ENCODE measurements around the gene COG6. TPM values are rescaled to one million over a fixed set of nuclear protein-coding genes. Genes with fewer than 3 reads are reported as not detected.

Gene COG6
- total RNA-seq, 4 donors from 2014 or later = 15.1 to 24.0 (median 17.0) TPM

GRCh38 chr13:39663508-39663907 is 8.0 kb downstream of the COG6 start:
- WGBS, 2 donors = 96 to 100% methylated on average over 1 of the region's 1 CpG

DNA sequence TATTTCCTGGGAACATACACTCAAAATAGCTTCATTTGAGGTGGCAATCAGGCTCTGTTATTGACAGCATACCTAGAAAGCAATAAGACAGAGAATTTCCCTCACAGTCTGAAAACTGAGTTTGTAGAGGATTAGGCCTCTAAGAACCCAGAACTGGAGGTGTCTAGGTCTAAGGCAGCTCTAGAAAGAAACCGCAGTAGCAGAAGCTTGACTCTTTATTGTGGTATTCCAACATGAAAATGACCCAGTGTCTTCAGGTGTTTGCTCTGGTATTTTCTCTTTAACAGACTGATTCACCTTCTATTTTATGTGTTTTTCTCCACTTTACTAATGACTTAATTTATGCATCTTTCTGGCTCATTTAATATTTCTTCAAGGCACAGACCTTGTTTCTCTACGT is 8.5 kb downstream of the COG6 start:
- Histone ChIP-seq H3K27ac (no peak overlapping the region), H3K4me3 (no peak overlapping the region), H3K4me1 (no peaks in the 10 kb centered on the region), H3K36me3 (peaks cover 0 to 41% (median 0%) of the 10 kb centered on the region in 3 donors), H3K9me3 (no peaks in the 10 kb centered on the region), H3K27me3 (no peaks in the 10 kb centered on the region)
- TF ChIP-seq POLR2A (IDR thresholded peaks at IDR 0.05) = no peak
- TF ChIP-seq, protein P1, sequence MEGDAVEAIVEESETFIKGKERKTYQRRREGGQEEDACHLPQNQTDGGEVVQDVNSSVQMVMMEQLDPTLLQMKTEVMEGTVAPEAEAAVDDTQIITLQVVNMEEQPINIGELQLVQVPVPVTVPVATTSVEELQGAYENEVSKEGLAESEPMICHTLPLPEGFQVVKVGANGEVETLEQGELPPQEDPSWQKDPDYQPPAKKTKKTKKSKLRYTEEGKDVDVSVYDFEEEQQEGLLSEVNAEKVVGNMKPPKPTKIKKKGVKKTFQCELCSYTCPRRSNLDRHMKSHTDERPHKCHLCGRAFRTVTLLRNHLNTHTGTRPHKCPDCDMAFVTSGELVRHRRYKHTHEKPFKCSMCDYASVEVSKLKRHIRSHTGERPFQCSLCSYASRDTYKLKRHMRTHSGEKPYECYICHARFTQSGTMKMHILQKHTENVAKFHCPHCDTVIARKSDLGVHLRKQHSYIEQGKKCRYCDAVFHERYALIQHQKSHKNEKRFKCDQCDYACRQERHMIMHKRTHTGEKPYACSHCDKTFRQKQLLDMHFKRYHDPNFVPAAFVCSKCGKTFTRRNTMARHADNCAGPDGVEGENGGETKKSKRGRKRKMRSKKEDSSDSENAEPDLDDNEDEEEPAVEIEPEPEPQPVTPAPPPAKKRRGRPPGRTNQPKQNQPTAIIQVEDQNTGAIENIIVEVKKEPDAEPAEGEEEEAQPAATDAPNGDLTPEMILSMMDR (IDR thresholded peaks at IDR 0.05) = no peak
- TF ChIP-seq EP300 (IDR thresholded peaks at IDR 0.05) = no peak
- DNase-seq (ENCODE audit: low spot score in 2 of 2) = no peak
- WGBS, 2 donors = 50 to 68% methylated on average over 2 of the region's 2 CpGs

More at GRCh38 chr13:39663508-39663907, 8.0 kb downstream of the COG6 start:
- DNase-seq (ENCODE audit: low spot score in 2 of 2) = no peak
- no peaks in the 10 kb centered on the region for H3K9me3 ChIP-seq
- peaks cover 0 to 41% (median 0%) of the 10 kb centered on the region in 3 donors for H3K36me3 ChIP-seq
- peaks cover 0 to 2% (median 0%) of the 10 kb centered on the region in 4 donors for H3K4me1 ChIP-seq
- H3K27me3 ChIP-seq = no peaks in the 10 kb centered on the region
- TF ChIP-seq POLR2A (IDR thresholded peaks at IDR 0.05) = no peak
- TF ChIP-seq, protein P1 (IDR thresholded peaks at IDR 0.05) = no peak
- no peak for TF ChIP-seq EP300 (IDR thresholded peaks at IDR 0.05)
- H3K27ac ChIP-seq = no peak overlapping the region
- no peak overlapping the region for H3K4me3 ChIP-seq

DNA sequence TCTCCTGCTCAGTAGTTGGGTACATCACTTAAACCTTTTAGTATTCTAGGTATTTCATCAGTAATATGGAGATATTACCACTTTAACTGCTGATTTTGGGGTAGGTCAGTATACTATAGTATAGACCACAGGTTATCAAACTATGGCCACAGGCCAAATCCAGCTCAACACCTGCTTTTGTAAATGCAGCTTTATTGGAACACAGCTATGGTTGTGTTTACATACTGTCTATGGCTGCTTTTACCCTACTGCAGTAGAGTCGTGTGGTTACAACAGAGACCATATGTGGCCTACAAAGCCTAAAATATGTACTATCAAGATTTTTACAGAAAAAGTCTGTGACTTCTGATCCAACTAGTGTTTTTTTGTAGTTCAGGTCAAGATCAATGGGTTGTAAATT is 10.3 kb downstream of the COG6 start:
- TF ChIP-seq EP300 (IDR thresholded peaks at IDR 0.05) = no peak
- DNase-seq (ENCODE audit: low spot score in 2 of 2) = no peak
- H3K4me3 ChIP-seq = no peak overlapping the region
- peaks cover 0 to 4% (median 0%) of the 10 kb centered on the region in 4 donors for H3K4me1 ChIP-seq
- H3K27me3 ChIP-seq = no peaks in the 10 kb centered on the region
- H3K9me3 ChIP-seq = no peaks in the 10 kb centered on the region
- WGBS, 2 donors = 79 to 91% methylated on average over 1 of the region's 1 CpG
- H3K27ac ChIP-seq = no peak overlapping the region
- H3K36me3 ChIP-seq = peaks cover 0 to 37% (median 0%) of the 10 kb centered on the region in 3 donors

- WGBS, 2 donors = 88 to 94% methylated on average over 2 of the region's 2 CpGs
- Histone ChIP-seq H3K27me3 (no peaks in the 10 kb centered on the region), H3K9me3 (no peaks in the 10 kb centered on the region), H3K36me3 (peaks cover 0 to 18% (median 0%) of the 10 kb centered on the region in 3 donors), H3K27ac (no peak overlapping the region), H3K4me1 (peaks cover 0 to 4% (median 0%) of the 10 kb centered on the region in 4 donors), H3K4me3 (no peak overlapping the region)
- no peak for DNase-seq (ENCODE audit: low spot score in 2 of 2)
- TF ChIP-seq, protein P1 (IDR thresholded peaks at IDR 0.05) = no peak
- no peak for TF ChIP-seq EP300 (IDR thresholded peaks at IDR 0.05)
- no peak for TF ChIP-seq POLR2A (IDR thresholded peaks at IDR 0.05)
Observed at GRCh38 chr13:39670445-39670844, 15.0 kb downstream of the COG6 start.

GRCh38 chr13:39672378-39673132 is 17.1 kb downstream of the COG6 start:
- Histone ChIP-seq H3K27ac (no peak overlapping the region), H3K4me3 (no peak overlapping the region), H3K4me1 (peaks cover 0 to 11% (median 0%) of the 10 kb centered on the region in 4 donors), H3K9me3 (no peaks in the 10 kb centered on the region), H3K36me3 (peaks cover 0 to 6% (median 0%) of the 10 kb centered on the region in 3 donors), H3K27me3 (no peaks in the 10 kb centered on the region)
- TF ChIP-seq POLR2A (IDR thresholded peaks at IDR 0.05) (no peak), EP300 (IDR thresholded peaks at IDR 0.05) (no peak)
- TF ChIP-seq, protein P1 (IDR thresholded peaks at IDR 0.05) = no peak
- WGBS, 2 donors = 97 to 98% methylated on average over 3 of the region's 3 CpGs
- DNase-seq (ENCODE audit: low spot score in 2 of 2) = no peak

Data from tibial nerve (tissue), 4 donors.